Breast epithelium (tissue), 4 donors: ENCODE results near the gene ZNF454. TPM values are rescaled to one million over a fixed set of nuclear protein-coding genes. Genes with fewer than 3 reads are reported as not detected.

Experiments used
- DNase-seq, 2 donors: peaks; one replicate each; pipeline ENCODE4 v3.0.0-alpha.2; 2019; ENCODE audit warnings: low spot score in 2 of 2
- H3K27ac ChIP-seq, 2 donors: fragments of 200-600 bp; sonication (generic) in 1 of 2; one replicate each; pipeline ENCODE4 v1.5.1; 2016 to 2019; ENCODE audit warnings: mild to moderate bottlenecking in 1 of 2
- H3K27me3 ChIP-seq, 2 donors: fragments of 200-600 bp; sonication (generic) in 1 of 2; one replicate each; pipeline versions ENCODE4 v1.5.1 to v1.6.0; 2017 to 2019; ENCODE audit warnings: control low read depth in 1 of 2, mild to moderate bottlenecking in 1 of 2
- H3K36me3 ChIP-seq: fragments of 200-600 bp; one replicate; pipeline ENCODE4 v1.5.1; 2019
- H3K4me1 ChIP-seq, 2 donors: fragments of 200-600 bp; sonication (generic); one replicate each; pipeline ENCODE4 v1.5.1; 2016 to 2019; ENCODE audit warnings: control low read depth in 1 of 2
- H3K4me3 ChIP-seq, 3 donors: fragments of 200-600 bp; sonication (generic); 1 replicate in 2 of 3; 2 replicates in 1 of 3; pipeline ENCODE4 v1.5.1; 2016 to 2019; ENCODE audit warnings: mild to moderate bottlenecking in 3 of 3, moderate library complexity in 2 of 3
- H3K9me3 ChIP-seq, 2 donors: fragments of 200-600 bp; sonication (generic) in 1 of 2; one replicate each; pipeline ENCODE4 v1.5.1; 2016 to 2019; ENCODE audit warnings: control low read depth in 1 of 2
- CTCF ChIP-seq, 3 donors: fragments of 450-650 bp; IDR thresholded peaks; one replicate each; pipeline ENCODE4 v1.5.1; 2016 to 2017; ENCODE audit warnings: antibody characterized with exemption in 3 of 3, mild to moderate bottlenecking in 3 of 3, moderate library complexity in 3 of 3
- POLR2A ChIP-seq: fragments of 450-650 bp; IDR thresholded peaks from one replicate; pipeline ENCODE4 v1.6.1; 2016; ENCODE audit warnings: antibody characterized with exemption, mild to moderate bottlenecking, moderate library complexity
- POLR2AphosphoS5 ChIP-seq, 3 donors: sonication (generic); formaldehyde crosslinking; IDR thresholded peaks; one replicate each; pipeline ENCODE4 v1.6.1; 2017; ENCODE audit warnings: antibody characterized with exemption in 3 of 3
- intact Hi-C: fragments of 100-400 bp; cut with DNase I; formaldehyde crosslinking; loops from one replicate; pipeline ENCODE4 v1.15.1; 2023; ENCODE audit warnings: low total_unique reads
- total RNA-seq, 3 donors: library from RNA; depleted of rRNA; stranded (reverse); fragments of >200 nt; gene quantifications; one replicate each; pipeline ENCODE4 v1.1.0, GENCODE V29; 2016

The ZNF454 gene
- total RNA-seq, 3 donors from 2014 or later = 1.9 to 5.2 (median 4.2) TPM

DNA sequence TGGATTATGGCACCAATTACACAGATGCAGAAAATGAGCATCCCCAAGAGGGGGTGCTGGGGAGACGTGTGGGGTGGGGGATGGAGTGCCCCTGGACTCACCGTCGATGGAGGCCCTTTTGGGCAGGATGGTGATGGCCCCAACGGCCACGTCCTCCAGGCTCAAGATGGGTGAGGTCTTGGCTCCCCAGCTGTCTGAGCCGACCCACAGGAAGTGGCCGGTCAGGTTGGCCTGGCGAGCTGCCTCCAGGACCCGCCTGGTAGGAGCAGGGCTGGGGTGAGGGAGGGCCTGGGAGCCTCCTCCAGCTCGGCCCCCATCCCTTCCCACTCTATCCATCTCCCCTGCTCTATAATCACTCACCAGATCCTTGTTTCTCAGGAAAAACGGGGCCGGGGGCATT is 49.5 kb downstream of the ZNF454 start:
- DNase-seq = no peak
- intact Hi-C loops = no loop called here
- Histone ChIP-seq H3K9me3 (peaks cover 59 to 63% of the 10 kb centered on the region in 2 donors), H3K4me1 (no peaks in the 10 kb centered on the region), H3K36me3 (no peaks in the 10 kb centered on the region), H3K27ac (no peak overlapping the region), H3K4me3 (no peak overlapping the region), H3K27me3 (peaks cover 0 to 26% of the 10 kb centered on the region in 2 donors)
- no peak for TF ChIP-seq POLR2AphosphoS5 (IDR thresholded peaks at IDR 0.05)
- no peak for TF ChIP-seq CTCF (IDR thresholded peaks at IDR 0.05)
- no peak for TF ChIP-seq POLR2A

DNA sequence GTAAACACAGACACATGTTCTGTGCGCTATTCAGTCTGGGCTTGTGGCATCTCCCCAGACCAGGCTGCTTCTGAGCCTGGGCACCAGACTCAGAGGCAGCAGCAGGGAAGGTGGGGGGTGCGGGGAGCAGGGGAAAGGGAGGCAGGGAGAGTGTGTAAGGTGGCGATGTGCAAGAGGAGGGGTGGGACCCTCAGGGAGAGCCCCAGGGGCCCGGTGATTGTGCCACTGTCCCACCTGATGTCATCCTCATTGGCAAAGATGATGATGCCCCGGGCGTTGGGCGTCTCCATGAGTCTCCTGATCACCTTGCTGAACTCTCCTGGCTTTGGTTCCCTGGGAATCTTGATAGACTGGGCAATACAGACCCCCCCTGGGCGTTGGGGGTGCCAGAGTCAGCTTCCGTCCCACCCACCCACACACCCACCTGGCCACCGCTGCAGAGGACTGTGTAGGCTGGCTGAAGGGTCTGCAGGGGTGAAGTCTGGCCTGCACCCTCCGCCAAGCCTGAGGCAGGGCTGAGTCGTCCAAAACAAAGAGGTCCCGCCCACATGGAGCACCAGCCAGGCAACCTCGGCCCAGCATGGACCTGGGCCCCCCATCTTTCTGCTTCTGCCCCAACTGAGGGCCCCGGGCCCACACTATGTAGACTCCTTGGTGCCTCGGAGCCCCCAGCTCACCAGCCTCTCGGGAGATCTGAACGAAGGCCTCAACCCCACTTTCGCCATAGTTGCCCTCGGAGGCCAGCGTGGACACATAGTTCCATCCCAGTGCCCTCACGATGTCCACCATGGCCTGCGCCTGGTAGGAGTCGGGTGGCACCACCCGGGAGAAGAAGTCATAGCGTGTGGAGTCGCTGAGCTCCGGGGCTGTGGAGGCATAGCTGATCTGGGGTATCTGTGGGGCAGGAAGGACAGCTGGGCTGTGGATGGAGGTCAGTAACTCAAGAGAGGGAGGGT is 50.5 kb downstream of the ZNF454 start:
- TF ChIP-seq POLR2AphosphoS5 (IDR thresholded peaks at IDR 0.05) (no peak), POLR2A (no peak)
- Histone ChIP-seq H3K4me1 (no peaks in the 10 kb centered on the region), H3K27me3 (peaks cover 0 to 35% of the 10 kb centered on the region in 2 donors), H3K36me3 (no peaks in the 10 kb centered on the region), H3K4me3 (no peak overlapping the region), H3K9me3 (peaks cover 49 to 54% of the 10 kb centered on the region in 2 donors), H3K27ac (no peak overlapping the region)
- intact Hi-C loops = no loop called here
- DNase-seq = no peak

GRCh38 chr5:178992291-178992895 is 51.4 kb downstream of the ZNF454 start:
- Histone ChIP-seq H3K9me3 (peaks cover 40 to 45% of the 10 kb centered on the region in 2 donors), H3K4me3 (no peak overlapping the region), H3K27ac (no peak overlapping the region), H3K36me3 (no peaks in the 10 kb centered on the region), H3K27me3 (peaks cover 0 to 42% of the 10 kb centered on the region in 2 donors), H3K4me1 (no peaks in the 10 kb centered on the region)
- no peak for DNase-seq
- TF ChIP-seq CTCF (IDR thresholded peaks at IDR 0.05) (no peak), POLR2A (no peak), POLR2AphosphoS5 (IDR thresholded peaks at IDR 0.05) (no peak)
- intact Hi-C loops = no loop called here

- Histone ChIP-seq H3K36me3 (no peaks in the 10 kb centered on the region), H3K4me1 (no peaks in the 10 kb centered on the region), H3K27me3 (peaks cover 0 to 42% of the 10 kb centered on the region in 2 donors), H3K27ac (no peak overlapping the region), H3K4me3 (no peak overlapping the region), H3K9me3 (peaks cover 37 to 40% of the 10 kb centered on the region in 2 donors)
- TF ChIP-seq POLR2A (no peak), POLR2AphosphoS5 (IDR thresholded peaks at IDR 0.05) (no peak), CTCF (IDR thresholded peaks at IDR 0.05) (no peak)
- no peak for DNase-seq
- intact Hi-C loops = no loop called here
Measured at GRCh38 chr5:178993236-178993765, 52.3 kb downstream of the ZNF454 start.

DNA sequence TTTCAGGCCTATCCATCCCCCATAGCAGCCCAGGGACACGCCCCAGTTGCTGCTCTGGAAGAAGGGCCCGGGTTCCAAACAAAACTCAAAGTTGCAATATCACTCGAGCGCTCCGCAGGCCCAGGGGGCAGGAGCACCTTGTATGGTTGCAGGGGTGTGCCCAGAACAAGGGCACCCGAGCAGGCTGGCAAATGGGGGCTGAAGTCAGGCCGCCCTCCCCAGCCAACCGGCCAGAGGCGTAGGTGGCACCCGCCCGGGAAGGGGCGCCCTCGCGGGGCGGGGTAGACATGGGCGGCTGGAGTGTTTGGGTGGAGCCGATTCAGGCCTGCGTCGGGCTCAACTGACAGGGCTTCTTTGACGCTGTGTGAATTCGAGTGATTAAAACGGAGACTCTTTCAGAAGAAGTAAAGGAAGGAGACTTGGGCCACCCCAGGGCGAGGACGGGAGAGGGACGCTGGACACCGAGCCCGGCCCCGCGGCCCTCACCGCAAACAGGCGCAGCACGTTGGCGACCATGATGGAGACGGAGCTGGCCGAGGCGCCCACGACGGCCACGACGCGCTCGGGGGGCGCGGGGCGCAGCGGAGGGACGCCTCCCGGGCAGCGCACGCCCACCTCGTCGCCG is 53.1 kb downstream of the ZNF454 start:
- TF ChIP-seq CTCF (IDR thresholded peaks at IDR 0.05) (no peak), POLR2A (no peak), POLR2AphosphoS5 (IDR thresholded peaks at IDR 0.05) (no peak)
- no peaks in the 10 kb centered on the region for H3K4me1 ChIP-seq
- H3K9me3 ChIP-seq = peaks cover 33 to 37% of the 10 kb centered on the region in 2 donors
- peaks cover 0 to 42% of the 10 kb centered on the region in 2 donors for H3K27me3 ChIP-seq
- no peak overlapping the region for H3K27ac ChIP-seq
- DNase-seq = no peak
- no peaks in the 10 kb centered on the region for H3K36me3 ChIP-seq
- intact Hi-C loops = loop anchor here (2.0 kb wide), 2 partner anchors 21 to 55 kb away; no protein-coding TSS in a partner anchor
- peak overlapping the region in 1 of 3 donors; percentile 31 for H3K4me3 ChIP-seq
